GM18520 (cell line): ENCODE data around the gene ASAP2.

ENCODE experiments used
- ATAC-seq: cut with Tn5 transposase; IDR thresholded peaks from one replicate; pipeline ENCODE4 v1.9.1; 2021; ENCODE audit not compliant: unreplicated experiment

ASAP2 gene

GRCh38 chr2:9205963-9206948 is at the start of gene ASAP2:
TSS of gene ASAP2 (plus strand) at chr2:9206812. CDS start at chr2:9207105, 293 bp downstream.
- no peak for ATAC-seq

GRCh38 chr2:9158786-9159779 is 47.5 kb upstream of the ASAP2 start:
- no peak for ATAC-seq

- ATAC-seq = no peak
Measured at GRCh38 chr2:9160732-9161131, 45.9 kb upstream of the ASAP2 start.

- no peak for ATAC-seq
Measured at GRCh38 chr2:9162841-9163240, 43.8 kb upstream of the ASAP2 start.

GRCh38 chr2:9163306-9164111 is 43.1 kb upstream of the ASAP2 start:
- ATAC-seq = no peak

- no peak for ATAC-seq
Measured at GRCh38 chr2:9164112-9164608, 42.5 kb upstream of the ASAP2 start.

GRCh38 chr2:9165625-9166024 is 41.0 kb upstream of the ASAP2 start:
- no peak for ATAC-seq

- no peak for ATAC-seq
Measured at GRCh38 chr2:9166579-9167377, 39.8 kb upstream of the ASAP2 start.

GRCh38 chr2:9167718-9168657 is 38.6 kb upstream of the ASAP2 start:
- ATAC-seq = no peak

- no peak for ATAC-seq
Measured at GRCh38 chr2:9168821-9169221, 37.8 kb upstream of the ASAP2 start.

GRCh38 chr2:9169349-9170107 is 37.1 kb upstream of the ASAP2 start:
- ATAC-seq = no peak

- no peak for ATAC-seq
Measured at GRCh38 chr2:9170458-9171130, 36.0 kb upstream of the ASAP2 start.

GRCh38 chr2:9174771-9175437 is 31.7 kb upstream of the ASAP2 start:
- no peak for ATAC-seq

GRCh38 chr2:9178110-9178903 is 28.3 kb upstream of the ASAP2 start:
- ATAC-seq = no peak

- peak; percentile 43 for ATAC-seq
Measured at GRCh38 chr2:9178904-9179571, 27.6 kb upstream of the ASAP2 start.
